NCI-H526 (cell line): ENCODE measurements around the gene MYH9.

Experiments
- DNase-seq, 2 experiments: peaks; one replicate each; lab custom pipeline; 2025; lab: John Stamatoyannopoulos, UW

The MYH9 gene

DNA sequence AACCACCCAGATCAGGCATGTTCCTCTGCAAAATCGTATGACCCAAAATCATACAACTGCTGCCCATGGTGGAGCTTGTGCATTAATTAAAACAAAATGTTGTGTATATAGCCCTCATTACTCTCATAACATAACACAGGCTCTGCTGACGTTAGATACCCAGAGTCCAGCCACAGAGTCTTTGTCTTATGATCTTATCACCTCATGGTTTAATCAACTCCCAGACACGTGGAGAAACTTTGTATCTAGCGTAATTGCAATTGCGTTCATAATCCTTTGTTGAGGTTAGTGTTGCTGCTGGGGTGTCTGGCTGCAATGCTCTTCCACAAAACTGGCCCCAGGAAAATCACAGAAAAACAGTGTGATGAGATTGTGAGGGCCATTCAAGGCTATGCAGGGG, 139.8 kb downstream of the MYH9 start:
- no peak for DNase-seq

DNA sequence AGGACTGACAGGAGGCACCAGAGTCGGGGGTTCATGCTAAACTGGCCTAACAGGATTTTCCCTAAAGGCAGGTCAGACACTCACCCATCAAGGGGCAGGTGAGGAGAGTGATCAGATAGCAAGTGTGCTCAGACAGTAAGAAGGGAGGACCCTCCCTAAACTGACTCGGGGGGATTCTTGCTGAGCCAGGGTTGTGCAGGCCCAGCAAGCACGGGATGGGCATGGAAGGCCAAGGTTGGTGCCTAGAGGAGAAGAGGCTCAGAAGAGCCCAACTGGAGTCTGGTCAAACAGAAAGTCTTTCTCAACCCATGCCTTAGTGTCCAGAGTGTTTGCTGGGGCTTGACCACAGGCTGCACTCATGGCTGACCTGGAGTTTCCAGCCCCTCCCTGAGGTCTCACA, 141.0 kb downstream of the MYH9 start:
- no peak for DNase-seq

DNA sequence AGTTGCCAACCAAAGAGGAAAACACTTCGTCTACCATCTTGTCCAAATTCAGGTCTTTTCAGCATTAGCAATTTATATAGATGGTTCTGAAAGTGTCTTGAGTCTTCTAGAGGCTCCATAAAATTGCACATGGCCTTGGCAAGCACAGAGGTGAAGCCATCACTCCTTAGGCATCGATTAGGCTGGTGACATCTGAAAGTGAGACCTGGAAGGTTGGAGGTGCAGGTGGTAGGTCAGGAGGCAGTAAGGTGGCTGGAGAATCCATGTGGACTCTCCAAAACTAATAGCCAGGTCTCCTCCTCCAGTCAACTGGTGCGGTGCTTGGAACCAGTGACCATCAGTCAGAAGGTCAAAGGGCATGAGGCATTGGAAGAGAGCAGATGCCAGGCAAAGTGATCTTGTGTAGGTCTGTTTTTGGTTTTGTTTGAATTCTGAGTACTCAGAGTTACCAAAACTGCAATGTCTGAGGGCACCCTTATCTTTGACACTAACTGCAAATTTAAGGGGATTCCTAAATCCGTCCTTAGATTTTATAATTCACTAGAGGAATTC, 141.9 kb downstream of the MYH9 start:
- no peak for DNase-seq

DNA sequence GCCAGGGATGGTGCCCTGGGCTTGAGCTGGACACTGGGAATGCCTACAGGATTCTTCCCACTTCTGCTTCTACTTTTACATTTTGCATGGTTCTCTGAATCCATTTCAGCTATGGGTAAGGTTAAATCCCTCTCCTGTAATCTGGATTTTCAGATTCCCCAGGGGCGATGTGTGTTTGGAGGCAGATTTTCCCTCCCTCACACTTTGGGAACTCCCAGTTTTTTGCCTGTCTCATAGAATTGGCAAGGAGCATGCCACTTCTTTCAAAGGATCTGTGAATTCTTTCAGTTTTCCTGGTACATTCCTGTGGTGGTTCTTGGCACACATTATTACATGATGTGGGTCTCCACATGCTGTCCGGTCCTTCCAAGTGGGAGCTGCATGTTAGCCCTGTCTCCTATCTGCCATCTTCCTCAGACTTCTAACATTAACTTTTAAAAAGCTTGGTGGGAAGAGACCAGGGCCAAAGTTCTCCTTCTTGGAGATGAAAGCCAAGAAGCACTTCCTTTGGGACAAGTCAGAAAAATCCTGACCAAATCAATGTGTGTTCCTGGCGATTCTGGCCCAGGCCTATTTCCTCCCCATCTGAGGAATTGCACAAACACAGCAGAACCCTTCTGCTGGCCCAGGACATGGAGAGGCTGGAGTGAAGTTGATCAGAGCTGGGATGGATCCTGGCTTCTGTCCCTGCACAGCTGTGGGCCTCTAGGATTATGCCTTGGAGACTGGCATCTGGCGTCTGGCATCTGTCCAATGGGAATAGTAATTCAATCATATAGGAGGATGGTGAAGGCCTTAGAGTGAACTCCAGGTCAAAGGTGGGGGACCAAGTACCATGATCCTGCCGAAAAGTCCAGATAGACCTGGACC, 143.0 kb downstream of the MYH9 start:
- no peak for DNase-seq

DNA sequence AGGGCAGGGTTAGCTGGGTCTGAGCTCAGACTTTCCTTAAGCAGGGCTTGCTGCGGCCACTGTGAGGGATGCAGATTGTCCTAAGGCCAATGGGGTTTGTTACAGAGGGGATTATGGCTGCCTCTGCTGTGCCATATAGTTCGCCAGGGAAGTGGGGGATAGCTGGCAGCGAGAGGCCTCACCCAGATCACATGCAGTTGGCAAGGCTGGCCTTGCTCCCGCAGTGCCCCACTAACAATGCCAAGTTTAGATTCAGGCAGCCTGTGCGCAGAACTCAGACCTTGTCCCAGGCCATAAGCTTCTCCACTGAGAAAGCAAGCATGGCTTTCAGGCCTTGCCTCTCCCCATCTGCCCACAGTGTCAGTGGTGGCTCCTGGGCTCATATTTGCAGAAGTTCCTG, 143.8 kb downstream of the MYH9 start:
- DNase-seq: no peak

DNA sequence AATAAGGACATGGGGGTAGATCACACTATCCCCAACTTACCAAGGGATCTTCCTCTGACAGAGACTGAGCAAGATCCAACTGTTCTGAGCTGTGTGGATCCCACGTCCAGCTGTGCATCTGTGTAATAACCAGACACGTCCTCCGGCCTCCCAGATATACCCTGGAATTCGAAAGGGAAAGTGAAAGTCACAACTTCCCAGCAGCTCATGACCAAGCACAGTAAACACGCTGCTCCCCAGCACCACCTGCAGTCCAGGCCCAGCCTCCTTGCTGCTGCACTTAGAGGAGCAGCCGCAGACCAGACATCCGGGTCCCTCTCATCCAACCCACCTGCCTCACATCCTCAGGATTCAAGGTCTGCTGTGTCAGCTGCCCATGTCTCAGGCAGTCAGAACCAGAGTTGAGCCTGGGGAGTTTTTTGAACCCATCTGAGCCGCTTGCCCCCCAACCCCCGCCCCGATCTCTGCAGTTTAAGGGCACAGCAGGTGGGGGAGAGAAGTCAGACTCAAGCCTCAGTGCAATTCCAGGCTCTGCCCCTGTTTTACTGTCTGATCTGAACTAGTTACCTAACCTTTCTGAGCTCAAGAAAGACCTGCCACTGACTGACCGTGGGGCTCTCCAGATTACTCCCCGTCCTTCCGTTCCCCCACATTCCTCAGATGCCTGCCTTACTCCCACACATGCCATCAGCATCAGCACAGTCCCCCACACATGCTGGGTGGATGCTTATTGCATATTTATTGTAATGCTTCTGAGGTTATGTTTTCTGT, 148.2 kb downstream of the MYH9 start, which contains the start of gene APOL2:
Gene APOL2 (minus strand): TSS at position 127 of the 771 bp plus-strand sequence. CDS start 6,365 bp downstream, outside the sequence.
- peak; percentile 82 to 88 for DNase-seq

DNA sequence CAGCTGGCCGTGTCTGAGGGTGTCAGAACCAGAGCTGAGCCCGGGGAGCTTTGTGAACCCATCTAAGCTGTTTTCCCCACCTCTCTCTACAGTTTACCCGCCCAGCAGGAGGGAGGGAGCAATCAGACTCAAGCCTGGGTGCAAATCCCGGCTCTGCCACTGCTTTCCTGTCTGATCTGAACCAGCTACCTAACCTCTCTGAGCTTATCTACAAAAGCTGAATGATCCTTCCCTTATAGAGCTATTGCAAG, 148.7 kb downstream of the MYH9 start:
- peak in 1 of 2 experiments; percentile 43 for DNase-seq

DNA sequence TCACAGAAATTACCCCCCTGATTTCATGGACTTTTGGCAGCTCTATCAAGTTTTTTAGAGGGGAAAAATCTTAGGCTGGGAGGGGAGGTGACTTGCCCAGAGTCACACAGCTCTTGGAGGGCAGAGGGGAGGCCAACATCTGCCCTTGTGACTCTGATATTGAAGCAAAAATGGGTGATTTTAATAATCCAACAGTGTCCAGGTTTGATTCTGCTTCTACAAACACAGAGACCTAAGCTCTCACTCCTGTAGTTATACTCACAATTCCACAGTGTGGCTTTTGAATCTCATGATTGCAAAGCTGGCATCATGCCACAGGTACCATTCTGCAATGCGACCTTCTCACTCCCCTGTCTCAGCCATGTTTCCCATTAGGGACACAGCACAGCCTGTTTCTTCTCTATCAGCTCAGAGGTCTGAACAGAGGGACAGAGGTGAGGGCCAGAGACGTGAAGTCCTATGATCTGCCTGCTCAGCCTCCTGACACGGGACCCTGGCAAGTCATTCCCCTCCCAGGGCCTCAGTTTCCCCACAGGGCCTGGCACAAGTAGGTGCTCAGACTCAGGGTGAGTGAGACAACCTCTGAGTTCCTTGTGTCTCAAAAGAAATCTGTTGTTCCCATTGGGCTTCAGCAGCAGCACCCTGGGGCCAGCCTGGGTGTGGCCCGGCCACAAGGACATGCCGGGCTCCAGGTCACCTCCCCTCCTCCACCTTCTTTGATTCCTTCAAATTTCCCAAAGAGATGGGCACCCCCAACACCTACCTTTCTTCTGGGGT, 149.2 kb downstream of the MYH9 start:
- DNase-seq: no peak

DNA sequence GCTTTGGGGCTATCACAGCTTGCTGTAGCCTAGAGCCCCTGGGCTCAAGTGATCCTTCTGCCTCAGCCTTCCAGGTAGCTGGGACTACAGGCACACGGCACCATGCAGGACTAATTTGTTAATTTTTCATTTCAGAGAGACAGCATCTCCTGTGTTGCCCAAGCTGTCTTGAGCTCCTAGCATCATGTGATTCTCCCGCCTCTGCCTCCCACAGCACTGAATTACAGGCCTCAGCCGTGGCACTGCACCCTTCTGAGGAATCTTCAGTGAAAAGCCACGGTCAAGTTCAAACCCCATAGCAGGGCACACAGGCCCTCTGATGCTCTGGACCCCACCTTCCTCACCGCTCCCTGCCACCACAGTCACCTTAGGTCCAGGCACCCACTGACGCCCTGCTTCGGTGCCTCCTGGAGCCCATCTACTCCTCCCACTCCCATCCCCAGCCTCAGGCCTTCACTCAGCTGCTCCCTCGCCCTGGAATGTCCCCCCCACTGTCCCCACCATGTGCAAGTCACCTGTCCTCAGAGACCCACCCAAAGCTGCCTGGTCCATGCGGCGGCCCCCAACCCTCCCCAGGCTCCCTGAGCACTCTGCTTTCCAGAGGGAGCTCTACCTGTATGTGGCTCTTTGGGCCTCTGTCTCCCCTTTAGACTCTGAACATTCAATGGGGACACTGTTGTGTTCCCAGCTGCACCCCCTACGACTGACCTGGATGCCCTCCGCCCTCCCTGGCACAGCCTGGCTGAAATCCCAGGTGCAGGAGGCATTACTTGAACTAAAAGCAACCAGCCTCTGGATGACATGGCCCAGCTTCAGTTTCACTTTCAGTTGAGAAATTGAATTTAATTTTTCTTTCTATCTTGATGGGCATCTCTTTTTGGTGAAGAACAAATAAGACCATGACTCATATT, 150.1 kb downstream of the MYH9 start:
- no peak for DNase-seq

DNA sequence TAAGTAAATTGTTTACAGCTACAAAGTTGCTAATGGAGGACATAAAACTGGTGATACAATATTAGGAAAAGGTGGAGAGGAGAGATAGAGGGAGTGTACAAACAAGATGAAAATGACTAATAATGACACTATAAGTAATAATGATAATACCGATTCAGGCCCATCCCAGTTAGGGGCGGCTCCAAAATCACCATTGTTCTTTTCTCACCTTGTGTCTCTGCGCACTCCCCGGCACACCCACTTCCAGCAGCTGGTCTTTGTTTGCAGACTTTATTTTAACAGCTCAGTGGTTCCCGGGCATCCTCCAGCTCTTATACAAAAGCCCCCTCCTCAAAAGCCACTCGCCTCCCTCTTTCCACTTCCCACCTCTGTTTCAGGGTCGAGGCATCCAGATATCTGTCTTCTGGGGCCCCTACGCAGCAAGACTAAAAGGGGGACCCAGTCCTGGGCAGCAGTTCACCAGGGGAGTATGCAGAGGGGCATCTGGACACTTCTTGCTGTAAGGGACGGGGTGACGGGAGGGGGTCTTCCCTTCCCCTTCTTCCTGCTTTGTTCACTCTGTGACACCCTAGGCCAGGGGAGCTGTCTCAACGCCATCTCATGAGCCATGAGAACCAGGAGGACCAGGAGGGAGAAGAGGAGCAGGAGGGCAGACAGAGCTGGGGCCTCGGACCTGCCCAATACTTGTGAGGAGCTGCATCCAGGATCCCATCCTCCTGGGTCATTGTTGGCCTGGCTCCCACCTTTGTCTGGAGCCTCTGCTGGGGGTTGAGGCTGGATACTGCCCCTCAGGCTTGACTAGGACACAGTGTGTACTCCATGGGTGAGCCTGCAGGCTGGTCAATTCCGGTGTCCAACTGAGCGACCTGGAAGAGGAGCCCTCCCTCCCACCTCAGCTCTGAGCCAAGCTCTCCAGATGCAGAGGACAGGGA, 151.1 kb downstream of the MYH9 start:
- no peak for DNase-seq

DNA sequence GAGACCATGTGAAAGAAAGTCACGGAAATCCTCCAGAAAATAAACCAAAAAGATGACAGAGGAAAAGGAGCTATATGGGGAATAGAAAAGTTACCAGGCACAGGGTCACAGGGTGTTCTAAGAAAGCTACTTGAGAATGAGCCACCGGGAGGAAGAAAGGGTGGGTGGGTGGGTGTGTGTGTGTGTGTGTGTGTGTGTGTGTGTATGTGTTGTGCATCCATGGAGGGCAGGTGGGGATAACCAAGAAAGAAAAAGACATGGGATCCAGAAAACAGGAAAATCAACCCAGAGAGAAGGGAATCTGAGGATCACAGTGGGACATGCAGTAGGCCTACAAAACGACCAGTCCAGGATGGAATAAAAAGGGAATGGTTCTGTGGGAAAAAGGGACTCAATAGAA, 152.2 kb downstream of the MYH9 start:
- no peak for DNase-seq

DNA sequence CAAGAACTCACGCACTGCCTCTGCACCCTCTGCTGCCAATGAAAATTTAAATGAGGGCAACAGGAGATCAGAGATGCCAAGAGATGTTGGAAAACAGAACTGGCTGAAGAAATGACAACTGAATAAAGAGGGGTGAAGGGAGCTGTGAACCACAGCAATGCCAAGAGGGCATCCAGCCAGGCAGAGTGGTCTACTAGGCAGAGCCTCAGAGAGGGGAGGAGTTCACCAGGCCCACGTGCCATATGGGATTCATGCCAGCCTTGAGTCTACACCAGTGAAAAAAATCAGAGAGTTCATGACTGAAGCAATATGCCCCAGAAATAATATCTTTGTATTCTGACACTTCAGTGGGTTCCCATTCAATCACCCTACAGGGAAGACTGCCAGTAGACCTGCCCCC, 152.8 kb downstream of the MYH9 start:
- no peak for DNase-seq

DNA sequence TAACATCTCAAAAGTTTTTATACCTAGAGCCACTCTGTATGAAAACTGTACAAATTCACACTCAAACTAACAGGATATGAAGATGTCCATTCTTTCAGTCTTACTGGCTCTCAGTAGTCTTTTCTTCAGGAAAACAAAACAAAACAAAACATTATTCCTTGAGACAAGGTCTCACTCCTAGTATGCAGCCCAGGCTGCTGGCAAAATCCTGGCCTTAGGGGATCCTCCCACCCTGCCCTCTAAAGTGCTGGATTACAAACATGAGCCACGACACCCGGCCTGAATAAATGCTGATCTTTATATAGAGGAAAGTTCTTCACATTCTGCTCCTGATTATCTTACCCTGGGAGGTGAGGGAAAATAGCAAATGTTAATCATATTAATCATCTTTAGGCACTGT, 153.6 kb downstream of the MYH9 start:
- no peak for DNase-seq

DNA sequence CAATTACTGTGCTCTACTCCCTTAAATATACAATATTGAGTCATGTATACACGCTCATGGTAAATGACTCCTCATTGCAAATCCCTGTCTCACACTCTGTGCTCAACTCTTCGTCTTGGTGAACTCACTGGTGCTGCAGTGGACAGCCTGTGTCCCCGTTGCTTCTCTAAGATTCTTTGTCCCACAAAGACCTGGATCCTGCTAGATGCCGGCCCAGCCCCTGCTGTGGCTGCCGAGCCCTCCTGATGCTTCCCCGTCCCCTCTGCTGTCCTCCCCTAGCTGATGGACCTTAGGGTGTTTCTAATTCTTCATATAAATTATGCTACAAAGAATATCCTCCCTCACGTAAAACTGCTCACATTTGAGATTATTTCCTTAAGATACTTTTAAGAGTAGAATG, 154.0 kb downstream of the MYH9 start:
- no peak for DNase-seq

DNA sequence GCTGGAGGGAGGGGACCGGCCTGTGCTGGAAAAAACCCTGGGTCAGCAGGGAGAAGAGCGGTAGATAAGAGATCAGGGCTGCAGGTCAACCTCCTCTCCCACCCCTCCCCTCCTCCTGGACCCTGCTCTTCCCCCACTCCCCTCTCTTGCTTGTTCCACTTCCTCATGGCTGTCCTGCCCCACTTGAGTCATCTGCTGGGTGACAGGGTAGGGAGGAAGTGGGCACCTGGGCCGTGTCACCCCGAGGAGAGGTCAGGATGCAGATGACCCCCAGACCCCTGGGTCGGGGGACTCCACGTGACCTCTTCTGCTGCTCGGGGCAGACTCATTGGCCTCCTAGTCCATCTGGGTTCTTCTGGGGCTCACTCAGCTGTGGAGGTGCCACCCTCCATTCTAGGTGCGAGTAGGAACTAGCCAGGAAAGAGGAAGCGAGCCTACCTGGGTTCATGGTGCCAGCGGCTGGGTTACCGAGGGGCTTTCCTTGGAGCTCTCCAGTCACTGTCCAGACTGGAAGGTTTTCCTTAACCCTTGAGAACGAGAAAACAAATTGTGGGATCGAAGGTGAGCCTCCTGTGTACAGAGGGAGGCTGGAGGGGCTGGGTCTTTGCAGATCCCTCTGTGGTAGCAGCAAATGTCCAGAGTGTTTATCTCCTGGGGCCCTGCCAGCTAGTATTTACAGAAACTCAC, 154.9 kb downstream of the MYH9 start:
- no peak for DNase-seq
